HepG2 (cell line): ENCODE results near the gene RUVBL1. TPM values are rescaled to one million over a fixed set of nuclear protein-coding genes. Genes with fewer than 3 reads are reported as not detected.
A peak's percentile ranks its signal among the peaks of the same experiment; 100 is the strongest.

Experiments used
- ATAC-seq: fragments of 200-7000 bp; cut with Tn5 transposase; 3 replicates; pipeline ENCODE4 v1.9.1; 2020; ENCODE audit warnings: mild to moderate bottlenecking, moderate library complexity
- BruUV-seq: library from RNA; stranded (reverse); fragments of 400-500 nt; replicated peaks from 2 replicates; lab custom pipeline; 2021; lab: Mats Ljungman, UMichigan
- CTCF ChIA-PET: fragments of 300-600 bp; formaldehyde crosslinking; extraction: SDS; loops from one replicate; lab custom pipeline; 2021; ENCODE audit warnings: low total read pairs, inconsistent platforms, low intra/inter-chr PET ratio; lab: Yijun Ruan, JAX
- POLR2A ChIA-PET: fragments of 350-600 bp; sonication (Branson Sonifier 250); formaldehyde crosslinking; loops from one replicate; lab custom pipeline; 2020; ENCODE audit warnings: antibody characterized with exemption, inconsistent platforms; lab: Yijun Ruan, JAX
- DNase-seq: peaks from one replicate; pipeline ENCODE4 v3.0.0-alpha.2; 2015; ENCODE audit warnings: low spot score
- FAIRE-seq: peaks from 3 replicates; lab custom pipeline; 2011; peaks lifted over from hg19 to GRCh38; lab: Jason Lieb, UNC
- H2AFZ ChIP-seq: one replicate; pipeline ENCODE4 v1.6.1; 2011; ENCODE audit warnings: low read length, inconsistent platforms
- H3K27ac ChIP-seq: fragments of 300-600 bp; 3 replicates; pipeline ENCODE4 v1.8.0; 2011; ENCODE audit warnings: mixed run types, mild to moderate bottlenecking, mixed read lengths, low read length, inconsistent platforms; ENCODE audit not compliant: insufficient read depth; ENCODE audit errors: extremely low read length
- H3K27me3 ChIP-seq, 2 experiments: fragments of 200-600 bp in 1 of 2; 2 replicates in 1 of 2; 3 replicates in 1 of 2; pipeline versions ENCODE4 v1.6.0 to v1.8.0; 2011; ENCODE audit warnings: low read length in 2 of 2, mild to moderate bottlenecking in 2 of 2, moderate library complexity in 2 of 2, inconsistent platforms in 1 of 2; ENCODE audit not compliant: insufficient read depth in 2 of 2, control insufficient read depth in 1 of 2
- H3K36me3 ChIP-seq, 2 experiments: fragments of 200-600 bp in 1 of 2; replicated peaks in 1 of 2; 2 replicates in 1 of 2; 3 replicates in 1 of 2; pipeline versions ENCODE4 v1.5.1 to v1.8.0; 2011; ENCODE audit warnings: low read length in 2 of 2, inconsistent platforms in 1 of 2; ENCODE audit not compliant: insufficient read depth in 2 of 2, control insufficient read depth in 1 of 2
- H3K4me1 ChIP-seq: 2 replicates; pipeline ENCODE4 v1.5.1; 2012; ENCODE audit warnings: low read length, inconsistent platforms; ENCODE audit not compliant: insufficient read depth
- H3K4me2 ChIP-seq: 2 replicates; pipeline ENCODE4 v1.6.0; 2011; ENCODE audit warnings: low read depth, low read length, inconsistent platforms
- H3K4me3 ChIP-seq, 3 experiments: fragments of 200-600 bp in 1 of 3; sonication (generic), shearing (Covaris generic) in 1 of 3; replicated peaks in 1 of 3; 2 replicates each; pipeline ENCODE4 v1.5.1; 2011 to 2016; ENCODE audit warnings: low read length in 3 of 3, inconsistent platforms in 2 of 3, low read depth in 2 of 3, mild to moderate bottlenecking in 2 of 3, control low read depth in 1 of 3, mixed read lengths in 1 of 3; ENCODE audit not compliant: insufficient read depth in 1 of 3
- H3K79me2 ChIP-seq: one replicate; pipeline ENCODE4 v1.6.1; 2011; ENCODE audit warnings: low read length, inconsistent platforms; ENCODE audit not compliant: insufficient read depth
- H3K9ac ChIP-seq: 2 replicates; pipeline ENCODE4 v1.6.0; 2011; ENCODE audit warnings: mild to moderate bottlenecking, low read depth, low read length, inconsistent platforms; ENCODE audit not compliant: insufficient read depth
- H3K9me3 ChIP-seq: 2 replicates; pipeline ENCODE4 v1.5.1; 2012; ENCODE audit warnings: mild to moderate bottlenecking, low read length
- H4K20me1 ChIP-seq: 2 replicates; pipeline ENCODE4 v1.6.0; 2011; ENCODE audit warnings: inconsistent platforms, mild to moderate bottlenecking, low read length, moderate library complexity; ENCODE audit not compliant: insufficient read depth
- AHR ChIP-seq: IDR thresholded peaks from 2 replicates; pipeline ENCODE4 v1.6.1; 2018; ENCODE audit warnings: missing genetic modification reagents, missing compliant biosample characterization
- EED ChIP-seq: sonication (generic); formaldehyde crosslinking; IDR thresholded peaks from 2 replicates; pipeline ENCODE4 v1.5.0; 2020; ENCODE audit warnings: mild to moderate bottlenecking, missing genetic modification reagents
- ELF3 ChIP-seq: IDR thresholded peaks from 2 replicates; pipeline ENCODE4 v1.6.1; 2016; ENCODE audit warnings: missing genetic modification reagents, missing compliant biosample characterization
- ETV6 ChIP-seq: sonication (generic); formaldehyde crosslinking; conservative IDR thresholded peaks from 2 replicates; pipeline ENCODE4 v1.4.0; 2020; ENCODE audit warnings: missing genetic modification reagents
- FLYWCH1 ChIP-seq: sonication (generic); formaldehyde crosslinking; IDR thresholded peaks from 2 replicates; pipeline ENCODE4 v1.8.1; 2023; ENCODE audit warnings: mild to moderate bottlenecking, missing genetic modification reagents
- FOXP1 ChIP-seq, 2 experiments: fragments of 450-650 bp in 1 of 2; IDR thresholded peaks; 2 replicates each; pipeline ENCODE4 v1.6.1; 2017 to 2018; ENCODE audit warnings: antibody characterized with exemption in 1 of 2
- MTF2 ChIP-seq: sonication (generic); formaldehyde crosslinking; IDR thresholded peaks from 2 replicates; pipeline ENCODE4 v1.5.0; 2020; ENCODE audit warnings: missing genetic modification reagents, borderline replicate concordance
- MYNN ChIP-seq: sonication (generic); formaldehyde crosslinking; IDR thresholded peaks from 2 replicates; pipeline ENCODE4 v1.4.0; 2020; ENCODE audit warnings: mild to moderate bottlenecking, low read depth, missing genetic modification reagents
- NR2F2 ChIP-seq: IDR thresholded peaks from 2 replicates; pipeline ENCODE4 v1.6.1; 2012; ENCODE audit warnings: low read depth, inconsistent platforms, borderline replicate concordance
- PBX3 ChIP-seq: sonication (generic); formaldehyde crosslinking; IDR thresholded peaks from 2 replicates; pipeline ENCODE4 v1.8.1; 2023; ENCODE audit warnings: missing genetic modification reagents, inconsistent platforms, borderline replicate concordance
- PHF20 ChIP-seq: sonication (generic); formaldehyde crosslinking; IDR thresholded peaks from 2 replicates; pipeline ENCODE4 v1.5.0; 2020; ENCODE audit warnings: mild to moderate bottlenecking, missing genetic modification reagents
- POLR2A ChIP-seq, 2 experiments: IDR thresholded peaks; 2 replicates each; pipeline ENCODE4 v1.6.1; 2011; ENCODE audit warnings: low read depth in 2 of 2, low read length in 2 of 2, mild to moderate bottlenecking in 1 of 2, moderate library complexity in 1 of 2; ENCODE audit not compliant: insufficient read depth in 1 of 2
- RARA ChIP-seq: IDR thresholded peaks from 2 replicates; pipeline ENCODE4 v1.6.1; 2016; ENCODE audit warnings: missing genetic modification reagents, missing compliant biosample characterization
- RBFOX2 ChIP-seq: fragments of 200-400 bp; formaldehyde crosslinking; IDR thresholded peaks from 2 replicates; pipeline ENCODE4 v1.6.1; 2017; ENCODE audit warnings: low read depth, mild to moderate bottlenecking, low read length
- SAP130 ChIP-seq: IDR thresholded peaks from 2 replicates; pipeline ENCODE4 v1.6.1; 2016; ENCODE audit warnings: low read depth
- ZBTB1 ChIP-seq: sonication (generic); formaldehyde crosslinking; IDR thresholded peaks from 2 replicates; pipeline ENCODE4 v1.4.0; 2020; ENCODE audit warnings: missing genetic modification reagents, borderline replicate concordance
- ZFAT ChIP-seq: sonication (generic); formaldehyde crosslinking; conservative IDR thresholded peaks from 2 replicates; pipeline ENCODE4 v1.8.1; 2023; ENCODE audit warnings: missing genetic modification reagents, inconsistent platforms
- ZNF160 ChIP-seq: sonication (generic); formaldehyde crosslinking; IDR thresholded peaks from 2 replicates; pipeline ENCODE4 v1.8.0; 2022; ENCODE audit warnings: mild to moderate bottlenecking, inconsistent platforms, missing genetic modification reagents
- ZNF33B ChIP-seq: sonication (generic); formaldehyde crosslinking; IDR thresholded peaks from 2 replicates; pipeline ENCODE4 v1.5.1; 2020; ENCODE audit warnings: mild to moderate bottlenecking, missing genetic modification reagents
- ZNF501 ChIP-seq: sonication (generic); formaldehyde crosslinking; IDR thresholded peaks from 2 replicates; pipeline ENCODE4 v1.5.1; 2020; ENCODE audit warnings: mild to moderate bottlenecking, moderate library complexity, missing genetic modification reagents
- ZNF670 ChIP-seq: sonication (generic); formaldehyde crosslinking; IDR thresholded peaks from 2 replicates; pipeline ENCODE4 v1.8.0; 2022; ENCODE audit warnings: mild to moderate bottlenecking, missing genetic modification reagents, borderline replicate concordance
- ZNF672 ChIP-seq: sonication (generic); formaldehyde crosslinking; IDR thresholded peaks from 2 replicates; pipeline ENCODE4 v1.8.1; 2022; ENCODE audit warnings: missing genetic modification reagents
- WGBS: methylation state at CpG from one replicate; pipeline ENCODE4 v1.1.6; 2017; ENCODE audit warnings: low lambda C conversion rate; 5-methylcytosine and 5-hydroxymethylcytosine counted together
- in situ Hi-C: cut with HindIII; loops from 2 replicates; pipeline ENCODE4 v1.10.0; 2017; ENCODE audit warnings: low pct_unique_long_range_greater_than_20kb; ENCODE audit not compliant: extremely low pct_ligation_motif_present
- intact Hi-C: fragments of 100-400 bp; cut with micrococcal nuclease; formaldehyde crosslinking; loops from one replicate; pipeline ENCODE4 v1.10.0; 2022; ENCODE audit not compliant: unreplicated experiment
- polyA plus RNA-seq, 8 experiments: library from polyadenylated mRNA; depleted of rRNA in 3 of 8; stranded (reverse) in 7 of 8; unstranded in 1 of 8; fragments of >200 nt; fragmentation: Illumina TruSeq in 4 of 8; extraction: Trizol in 4 of 8; gene quantifications; 2 replicates each; pipeline versions ENCODE4 v1.2.1 to v1.2.3, GENCODE V29; 2011 to 2016; ENCODE audit warnings: low read depth in 4 of 8, missing spikeins in 1 of 8, mixed read lengths in 1 of 8; ENCODE audit not compliant: insufficient read depth in 1 of 8
- total RNA-seq, 5 experiments: library from RNA; depleted of rRNA; stranded (reverse); fragments of >200 nt; fragmentation: Illumina TruSeq; extraction: Trizol; gene quantifications; 2 replicates each; pipeline ENCODE4 v1.2.3, GENCODE V29; 2016; ENCODE audit warnings: low read depth in 1 of 5
- TF ChIP-seq, protein P1 (sequence below): sonication (generic); formaldehyde crosslinking; conservative IDR thresholded peaks from 2 replicates; pipeline ENCODE4 v1.8.0; 2022; ENCODE audit warnings: low read depth, missing genetic modification reagents

RUVBL1 gene
- total and polyA plus RNA-seq, 2 of the 13 experiments (the other 11 are each of a cell fraction or from before 2014, with no cell fraction given) = 32.7 to 86.3 TPM

GRCh38 chr3:128053614-128054013, 70.0 kb downstream of the RUVBL1 start (continued):
- TF ChIP-seq SAP130 (CRISPR knock-in tag) = peak; percentile 59; the same call in 1 of the 2 replicates
- no peak for TF ChIP-seq FOXP1 (IDR thresholded peaks at IDR 0.05)
- TF ChIP-seq FOXP1 (CRISPR knock-in tag; IDR thresholded peaks at IDR 0.05) = no peak
- TF ChIP-seq, protein P1, sequence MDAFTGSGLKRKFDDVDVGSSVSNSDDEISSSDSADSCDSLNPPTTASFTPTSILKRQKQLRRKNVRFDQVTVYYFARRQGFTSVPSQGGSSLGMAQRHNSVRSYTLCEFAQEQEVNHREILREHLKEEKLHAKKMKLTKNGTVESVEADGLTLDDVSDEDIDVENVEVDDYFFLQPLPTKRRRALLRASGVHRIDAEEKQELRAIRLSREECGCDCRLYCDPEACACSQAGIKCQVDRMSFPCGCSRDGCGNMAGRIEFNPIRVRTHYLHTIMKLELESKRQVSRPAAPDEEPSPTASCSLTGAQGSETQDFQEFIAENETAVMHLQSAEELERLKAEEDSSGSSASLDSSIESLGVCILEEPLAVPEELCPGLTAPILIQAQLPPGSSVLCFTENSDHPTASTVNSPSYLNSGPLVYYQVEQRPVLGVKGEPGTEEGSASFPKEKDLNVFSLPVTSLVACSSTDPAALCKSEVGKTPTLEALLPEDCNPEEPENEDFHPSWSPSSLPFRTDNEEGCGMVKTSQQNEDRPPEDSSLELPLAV = 0 out of 2 replicates have a peak, but pooled peaks have one; percentile 45
- no peak for TF ChIP-seq ZFAT (CRISPR knock-in tag)
- TF ChIP-seq RARA (CRISPR knock-in tag) = peak; percentile 45; the same call in 1 of the 2 replicates
- no peak for TF ChIP-seq MYNN
- TF ChIP-seq, all 625 proteins: peak for 9

DNA sequence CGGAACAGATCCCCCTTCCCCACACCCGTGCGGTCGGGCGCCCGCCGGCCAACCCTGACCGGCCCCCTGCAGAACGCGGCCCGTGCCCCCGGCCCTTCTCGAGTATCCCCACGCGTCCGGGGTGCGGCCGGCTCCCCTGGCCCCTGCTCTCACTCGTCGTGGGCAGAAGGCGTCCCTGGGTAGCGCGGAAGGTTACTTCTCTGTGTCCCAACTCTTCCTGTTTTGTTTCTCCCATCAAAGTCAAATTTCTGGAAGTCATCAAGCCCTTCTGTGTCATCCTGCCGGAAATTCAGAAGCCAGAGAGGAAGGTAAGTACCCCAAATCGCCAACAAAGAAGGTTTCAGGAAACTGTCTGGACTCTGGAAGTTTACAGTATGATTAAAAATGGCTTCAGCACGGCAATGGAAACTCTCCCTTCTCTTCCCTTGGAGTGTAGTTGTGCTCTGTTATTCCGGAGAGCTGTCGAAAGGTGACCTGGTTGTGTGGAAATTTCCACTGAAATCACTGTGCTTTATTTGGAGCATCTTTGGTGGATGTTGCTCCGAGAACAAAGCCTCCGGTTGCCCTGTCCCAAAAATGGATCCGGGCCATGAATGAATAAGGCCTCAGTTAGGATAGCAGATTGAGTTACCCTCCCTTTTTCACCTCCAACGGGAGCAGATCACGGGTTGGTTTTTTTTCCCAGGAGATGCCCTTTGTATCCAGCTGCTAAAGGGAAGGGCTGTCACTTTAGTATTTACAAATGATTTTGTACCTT, 70.8 kb downstream of the RUVBL1 start:
- ChIA-PET CTCF (no interaction called here), POLR2A (interaction anchor here (0.5 to 1.8 kb wide), 6 partner anchors 10 to 71 kb away, joined by 3 to 6 read pairs (median 4); partner anchors contain the start of gene RUVBL1)
- Histone ChIP-seq H3K27ac (peak overlapping the region; percentile 93), H3K36me3 (peaks cover 7 to 30% of the 10 kb centered on the region in 2 experiments), H3K4me1 (peaks cover 37% of the 10 kb centered on the region), H3K79me2 (peaks cover 57% of the 10 kb centered on the region), H4K20me1 (peaks cover 24% of the 10 kb centered on the region), H3K4me3 (peak overlapping the region; percentile 94 to 100 (median 98)), H3K9ac (peak overlapping the region; percentile 99), H3K4me2 (peak overlapping the region; percentile 88), H3K27me3 (peaks cover 0 to 5% of the 10 kb centered on the region in 2 experiments; a peak in 1 of 5 replicates), H3K9me3 (no peaks in the 10 kb centered on the region), H2AFZ (no peak overlapping the region)
- intact Hi-C loops = loop anchor here (2.0 kb wide), 1 partner anchor 42 kb away; no protein-coding TSS in a partner anchor
- ATAC-seq = peak; percentile 19
- in situ Hi-C loops = no loop called here
- FAIRE-seq = peak; percentile 43
- 1% methylated on average over 21 of the region's 33 CpGs for WGBS
- TSS peak; percentile 67 for BruUV-seq
- DNase-seq = peak; percentile 46
- TF ChIP-seq RBFOX2 = peak; percentile 55
- TF ChIP-seq ZNF672 (CRISPR knock-in tag) = no peak
- 0 out of 2 replicates have a peak, but pooled peaks have one; percentile 48 for TF ChIP-seq MTF2
- no peak for TF ChIP-seq EED
- TF ChIP-seq AHR (CRISPR knock-in tag) = no peak
- TF ChIP-seq POLR2A (IDR thresholded peaks at IDR 0.05; ENCODE audit: insufficient read depth in 1 of 2, low read depth in 2 of 2, low read length in 2 of 2) = no peak
- no peak for TF ChIP-seq ETV6 (CRISPR knock-in tag)
- peak; percentile 15; the same call in 1 of the 2 replicates for TF ChIP-seq ZNF670 (CRISPR knock-in tag)
- 0 out of 2 replicates have a peak, but pooled peaks have one; percentile 35 for TF ChIP-seq ZNF33B (CRISPR knock-in tag)
- no peak for TF ChIP-seq ZBTB1 (CRISPR knock-in tag)
- TF ChIP-seq ZNF160 = no peak
- no peak for TF ChIP-seq ZNF501
- TF ChIP-seq ELF3 = 0 out of 2 replicates have a peak, but pooled peaks have one; percentile 22
- no peak for TF ChIP-seq FLYWCH1 (CRISPR knock-in tag)
- 0 out of 2 replicates have a peak, but pooled peaks have one; percentile 1 for TF ChIP-seq NR2F2
- TF ChIP-seq PBX3 (CRISPR knock-in tag) = no peak
- TF ChIP-seq PHF20 (CRISPR knock-in tag) = no peak
